Naive thymus-derived CD4-positive, alpha-beta T cell (primary cell): Measurements from ENCODE around the gene MMP19. TPM values are rescaled to one million over a fixed set of nuclear protein-coding genes. Genes with fewer than 3 reads are reported as not detected.

Source experiments
- ATAC-seq: fragments of 150-1000 bp; cut with Tn5 transposase; 2 replicates; pipeline ENCODE4 v1.10.0; 2021; ENCODE audit warnings: mild to moderate bottlenecking, moderate library complexity
- CTCF ChIA-PET: fragments of 350-600 bp; sonication (Branson Sonifier 250); formaldehyde crosslinking; loops from one replicate; lab custom pipeline; 2021; ENCODE audit warnings: antibody characterized with exemption; lab: Charles Lee
- POLR2A ChIA-PET: fragments of 350-600 bp; sonication (Branson Sonifier 250); formaldehyde crosslinking; loops from one replicate; lab custom pipeline; 2021; ENCODE audit warnings: antibody characterized with exemption, inconsistent platforms; lab: Charles Lee
- DNase-seq, 9 donors: peaks; one replicate each; pipeline versions ENCODE4 v3.0.0 to v3.0.0-alpha.2; 2020 to 2022; ENCODE audit warnings: mixed read lengths in 1 of 9
- H3K27ac ChIP-seq: one replicate; pipeline ENCODE4 v1.7.0; 2013; ENCODE audit warnings: mild to moderate bottlenecking, low read depth, low read length, moderate library complexity
- H3K27me3 ChIP-seq, 2 donors: one replicate each; pipeline ENCODE4 v1.7.0; 2013; ENCODE audit warnings: low read length in 2 of 2, mild to moderate bottlenecking in 2 of 2, moderate library complexity in 2 of 2; ENCODE audit not compliant: control insufficient read depth in 2 of 2, insufficient read depth in 2 of 2
- H3K36me3 ChIP-seq, 3 experiments: 1 replicate in 2 of 3; 2 replicates in 1 of 3; pipeline ENCODE4 v1.7.0; 2013; ENCODE audit warnings: low read length in 3 of 3, mild to moderate bottlenecking in 3 of 3, moderate library complexity in 1 of 3; ENCODE audit not compliant: insufficient read depth in 3 of 3, control insufficient read depth in 2 of 3
- H3K4me1 ChIP-seq, 2 donors: one replicate each; pipeline ENCODE4 v1.7.0; 2013; ENCODE audit warnings: low read length in 2 of 2, mild to moderate bottlenecking in 2 of 2, moderate library complexity in 1 of 2; ENCODE audit not compliant: control insufficient read depth in 2 of 2, insufficient read depth in 2 of 2
- H3K4me3 ChIP-seq: 2 replicates; pipeline ENCODE4 v1.7.0; 2013; ENCODE audit warnings: mild to moderate bottlenecking, low read length
- H3K9me3 ChIP-seq, 3 experiments: 1 replicate in 2 of 3; 2 replicates in 1 of 3; pipeline ENCODE4 v1.7.0; 2013; ENCODE audit warnings: low read length in 3 of 3; ENCODE audit not compliant: control insufficient read depth in 2 of 3
- H3K27ac Mint-ChIP-seq, 9 donors: one replicate each; pipeline ENCODE4 v1.8.0; 2020 to 2022; ENCODE audit warnings: mixed read lengths in 9 of 9, mild to moderate bottlenecking in 8 of 9, moderate library complexity in 5 of 9, inconsistent platforms in 2 of 9
- H3K27me3 Mint-ChIP-seq, 5 donors: one replicate each; pipeline ENCODE4 v1.8.0; 2021 to 2022; ENCODE audit warnings: mixed read lengths in 5 of 5, mild to moderate bottlenecking in 1 of 5
- H3K36me3 Mint-ChIP-seq, 5 donors: one replicate each; pipeline ENCODE4 v1.8.0; 2020 to 2022; ENCODE audit warnings: mixed read lengths in 5 of 5, mild to moderate bottlenecking in 3 of 5, inconsistent platforms in 1 of 5
- H3K4me1 Mint-ChIP-seq, 7 donors: one replicate each; pipeline ENCODE4 v1.8.0; 2020 to 2022; ENCODE audit warnings: mixed read lengths in 7 of 7, mild to moderate bottlenecking in 3 of 7, inconsistent platforms in 1 of 7
- H3K4me3 Mint-ChIP-seq, 10 donors: one replicate each; pipeline ENCODE4 v1.8.0; 2020 to 2022; ENCODE audit warnings: mild to moderate bottlenecking in 10 of 10, mixed read lengths in 10 of 10, moderate library complexity in 6 of 10, inconsistent platforms in 2 of 10
- H3K9me3 Mint-ChIP-seq, 11 donors: one replicate each; pipeline ENCODE4 v1.8.0; 2020 to 2022; ENCODE audit warnings: mixed read lengths in 11 of 11, mild to moderate bottlenecking in 4 of 11, inconsistent platforms in 1 of 11, moderate library complexity in 1 of 11
- intact Hi-C, 2 donors: fragments of 100-400 bp; cut with micrococcal nuclease; formaldehyde crosslinking; loops; one replicate each; pipeline ENCODE4 v1.15.1; 2023
- polyA plus RNA-seq, 2 donors: library from polyadenylated mRNA; unstranded; fragments of 300-500 nt; fragmentation: Illumina TruSeq; gene quantifications; one replicate each; pipeline ENCODE4 v1.2.3, GENCODE V29; 2021
- total RNA-seq, 6 experiments: library from RNA in 5 of 6; stranded (reverse) in 5 of 6; gene quantifications; 1 replicate in 5 of 6; 2 replicates in 1 of 6; pipeline ENCODE4 v1.2.3 and lab custom pipeline; 2021 to 2026

MMP19 gene
- total and polyA plus RNA-seq, 7 experiments from 2014 or later = 0.24 to 0.84 (median 0.54) TPM; not detected in 3

GRCh38 chr12:55818886-55819285 lies 23.9 kb downstream of the MMP19 start:
- ChIA-PET POLR2A (interaction anchor here (0.6 to 10.9 kb wide), 11 partner anchors 8 to 329 kb away, joined by 3 to 243 read pairs (median 13); partner anchors contain the start of genes BLOC1S1, DGKA, DNAJC14 and PYM1), CTCF (interaction anchor here (1.6 to 6.0 kb wide), 3 partner anchors 108 to 121 kb away, joined by 6 to 43 read pairs (median 8); no protein-coding TSS in a partner anchor)
- no peaks in the 10 kb centered on the region for H3K27me3 ChIP-seq
- peak overlapping the region in 4 of 9 donors; percentile 57 to 73 (median 70) for H3K27ac Mint-ChIP-seq
- no peak for DNase-seq
- peaks cover 0 to 2% (median 0%) of the 10 kb centered on the region in 11 donors for H3K9me3 Mint-ChIP-seq
- H3K4me1 ChIP-seq = peaks cover 22 to 36% of the 10 kb centered on the region in 2 donors
- H3K4me1 Mint-ChIP-seq = peaks cover 23 to 42% (median 29%) of the 10 kb centered on the region in 7 donors
- peak overlapping the region; percentile 73 for H3K27ac ChIP-seq
- peaks cover 0 to 35% (median 18%) of the 10 kb centered on the region in 5 donors for H3K36me3 Mint-ChIP-seq
- peaks cover 7 to 48% (median 29%) of the 10 kb centered on the region in 3 experiments for H3K36me3 ChIP-seq
- peak overlapping the region; percentile 74 for H3K4me3 ChIP-seq
- intact Hi-C loops = loop anchor here (1.0 to 5.0 kb wide), 4 partner anchors 81 to 1268 kb away; partner anchors contain the start of genes NAB2 (in 1 of the 2) and RPS26 (in 1 of the 2)
- no peaks in the 10 kb centered on the region for H3K27me3 Mint-ChIP-seq
- H3K4me3 Mint-ChIP-seq = peak overlapping the region in 2 of 10 donors; percentile 56 to 66
- ATAC-seq = no peak
- no peaks in the 10 kb centered on the region for H3K9me3 ChIP-seq

GRCh38 chr12:55818140-55818728 lies 24.5 kb downstream of the MMP19 start:
- H3K4me1 Mint-ChIP-seq = peaks cover 25 to 43% (median 34%) of the 10 kb centered on the region in 7 donors
- no peaks in the 10 kb centered on the region for H3K27me3 Mint-ChIP-seq
- H3K4me1 ChIP-seq = peaks cover 22 to 40% of the 10 kb centered on the region in 2 donors
- ChIA-PET POLR2A (interaction anchor here (0.6 to 10.9 kb wide), 31 partner anchors 9 to 907 kb away, joined by 3 to 243 read pairs (median 5); partner anchors contain the start of genes BLOC1S1, DGKA, DNAJC14 and NACA), CTCF (interaction anchor here (0.6 to 6.0 kb wide), 11 partner anchors 9 to 156 kb away, joined by 4 to 43 read pairs (median 7); partner anchors contain the start of gene DNAJC14)
- H3K27ac Mint-ChIP-seq = no peak overlapping the region
- H3K9me3 Mint-ChIP-seq = peaks cover 0 to 2% (median 0%) of the 10 kb centered on the region in 11 donors
- no peaks in the 10 kb centered on the region for H3K9me3 ChIP-seq
- no peaks in the 10 kb centered on the region for H3K27me3 ChIP-seq
- ATAC-seq = peak; percentile 59
- DNase-seq = no peak
- intact Hi-C loops = loop anchor here (1.0 to 5.0 kb wide), 4 partner anchors 80 to 1269 kb away; partner anchors contain the start of genes NAB2 (in 1 of the 2) and RPS26 (in 1 of the 2)
- peak overlapping the region; percentile 74 for H3K4me3 ChIP-seq
- H3K27ac ChIP-seq = peak overlapping the region; percentile 73
- no peak overlapping the region for H3K4me3 Mint-ChIP-seq
- peaks cover 7 to 46% (median 29%) of the 10 kb centered on the region in 3 experiments for H3K36me3 ChIP-seq
- peaks cover 0 to 34% (median 20%) of the 10 kb centered on the region in 5 donors for H3K36me3 Mint-ChIP-seq

GRCh38 chr12:55817345-55818139 lies 25.2 kb downstream of the MMP19 start, which contains the start of the genes ORMDL2 and SARNP:
Gene ORMDL2, plus strand, starts transcription at chr12:55818041. Its CDS starts 959 bp downstream, at chr12:55819000.
Gene SARNP, minus strand, starts transcription at chr12:55817724. Its CDS starts 23 bp downstream, at chr12:55817701.
- ChIA-PET POLR2A (interaction anchor here (0.5 to 10.9 kb wide), 34 partner anchors 9 to 908 kb away, joined by 3 to 243 read pairs (median 5); partner anchors contain the start of genes BLOC1S1, DGKA, DNAJC14 and NACA), CTCF (interaction anchor here (0.6 to 6.0 kb wide), 13 partner anchors 9 to 647 kb away, joined by 4 to 43 read pairs (median 6); partner anchors contain the start of genes DNAJC14 and PYM1)
- peaks cover 7 to 40% (median 28%) of the 10 kb centered on the region in 3 experiments for H3K36me3 ChIP-seq
- peak within 1 kb of the TSS; percentile 94 for H3K4me3 ChIP-seq
- peak; percentile 81 to 99 (median 98) for DNase-seq
- Mint-ChIP-seq H3K27ac (no peak within 1 kb of the TSS), H3K4me1 (peaks cover 32 to 45% (median 37%) of the 10 kb centered on the region in 7 donors), H3K9me3 (peaks cover 0 to 2% (median 0%) of the 10 kb centered on the region in 11 donors), H3K27me3 (no peaks in the 10 kb centered on the region), H3K36me3 (peaks cover 0 to 34% (median 18%) of the 10 kb centered on the region in 5 donors), H3K4me3 (no peak within 1 kb of the TSS)
- H3K27me3 ChIP-seq = no peaks in the 10 kb centered on the region
- peak; percentile 96 for ATAC-seq
- H3K9me3 ChIP-seq = no peaks in the 10 kb centered on the region
- intact Hi-C loops = loop anchor here (1.0 to 5.0 kb wide), 16 partner anchors 12 to 1705 kb away; partner anchors contain the start of genes DNAJC14 (in 2 of the 2), PA2G4 (in 2 of the 2), ZC3H10 (in 2 of the 2) and BLOC1S1 (in 1 of the 2)
- peaks cover 22 to 41% of the 10 kb centered on the region in 2 donors for H3K4me1 ChIP-seq
- H3K27ac ChIP-seq = peak within 1 kb of the TSS; percentile 88

DNA sequence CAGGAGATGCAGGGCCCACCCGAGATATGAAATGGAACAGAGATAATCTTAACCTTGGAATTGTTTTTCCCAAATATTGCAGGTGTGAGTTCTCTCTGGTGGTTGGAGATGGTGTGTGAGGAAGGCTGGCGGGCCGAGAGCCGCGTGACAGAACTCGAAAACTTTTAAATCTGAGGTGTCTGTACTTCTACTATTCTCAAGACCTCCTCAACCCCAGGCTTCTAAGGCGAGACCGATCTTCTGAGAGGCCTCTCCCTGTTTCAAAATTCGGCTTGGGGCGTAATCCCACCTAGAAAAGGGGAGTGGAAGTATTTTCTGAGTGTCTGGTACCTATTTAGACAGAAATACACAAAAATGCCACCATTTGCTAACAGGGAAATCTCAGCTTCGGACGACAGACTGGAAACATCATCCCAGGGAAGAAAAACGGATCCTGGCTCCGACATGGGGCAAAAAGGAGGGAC lies 25.8 kb downstream of the MMP19 start:
- ATAC-seq = no peak
- DNase-seq = no peak
- no peak overlapping the region for H3K27ac Mint-ChIP-seq
- CTCF ChIA-PET = interaction anchor here (0.6 to 6.0 kb wide), 7 partner anchors 13 to 648 kb away, joined by 4 to 43 read pairs (median 5); partner anchors contain the start of genes DNAJC14 and PYM1
- POLR2A ChIA-PET = interaction anchor here (0.5 to 10.9 kb wide), 20 partner anchors 10 to 908 kb away, joined by 3 to 243 read pairs (median 8); partner anchors contain the start of genes BLOC1S1, DGKA, DNAJC14 and NACA
- intact Hi-C loops = loop anchor here (1.0 to 5.0 kb wide), 15 partner anchors 12 to 1706 kb away; partner anchors contain the start of genes DNAJC14 (in 2 of the 2), PA2G4 (in 2 of the 2), ZC3H10 (in 2 of the 2) and BLOC1S1 (in 1 of the 2)
- peaks cover 0 to 2% (median 0%) of the 10 kb centered on the region in 11 donors for H3K9me3 Mint-ChIP-seq
- peaks cover 38 to 49% (median 43%) of the 10 kb centered on the region in 7 donors for H3K4me1 Mint-ChIP-seq
- H3K27me3 ChIP-seq = no peaks in the 10 kb centered on the region
- H3K36me3 ChIP-seq = peaks cover 7 to 34% (median 22%) of the 10 kb centered on the region in 3 experiments
- peak overlapping the region; percentile 88 for H3K27ac ChIP-seq
- H3K4me3 Mint-ChIP-seq = no peak overlapping the region
- H3K36me3 Mint-ChIP-seq = peaks cover 0 to 30% (median 12%) of the 10 kb centered on the region in 5 donors
- no peaks in the 10 kb centered on the region for H3K27me3 Mint-ChIP-seq
- no peaks in the 10 kb centered on the region for H3K9me3 ChIP-seq
- peaks cover 22 to 47% of the 10 kb centered on the region in 2 donors for H3K4me1 ChIP-seq
- H3K4me3 ChIP-seq = peak overlapping the region; percentile 94

DNA sequence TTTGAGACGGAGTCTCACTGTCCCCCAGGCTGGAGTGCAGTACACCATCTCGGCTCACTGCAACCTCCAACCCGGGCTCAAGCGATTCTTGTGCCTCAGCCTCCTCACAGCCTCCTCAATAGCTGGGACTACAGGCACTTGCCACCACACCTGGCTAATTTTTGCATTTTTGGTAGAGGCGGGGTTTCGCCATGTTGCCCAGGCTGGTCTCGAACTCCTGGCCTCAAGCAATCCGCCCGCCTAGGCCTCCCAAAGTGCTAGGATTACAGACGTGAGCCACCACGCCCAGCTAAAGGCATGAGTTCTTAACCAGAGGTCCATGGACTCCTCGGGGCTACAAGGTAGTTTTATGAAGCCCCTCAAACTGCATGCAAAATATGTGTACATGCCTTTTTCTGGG lies 27.3 kb downstream of the MMP19 start:
- Mint-ChIP-seq H3K36me3 (peaks cover 0 to 32% (median 11%) of the 10 kb centered on the region in 5 donors), H3K9me3 (peaks cover 0 to 2% (median 0%) of the 10 kb centered on the region in 11 donors), H3K27me3 (no peaks in the 10 kb centered on the region), H3K4me3 (peak overlapping the region in 7 of 10 donors; percentile 17 to 79 (median 55)), H3K4me1 (peaks cover 46 to 61% (median 50%) of the 10 kb centered on the region in 7 donors), H3K27ac (peak overlapping the region in 1 of 9 donors; percentile 38)
- ChIA-PET POLR2A (interaction anchor here (0.9 to 10.9 kb wide), 4 partner anchors 14 to 116 kb away, joined by 4 to 243 read pairs (median 80); partner anchors contain the start of genes DGKA, DNAJC14 and PYM1), CTCF (interaction anchor here (0.6 to 1.2 kb wide), 3 partner anchors 40 to 91 kb away, joined by 3 to 5 read pairs (median 3); no protein-coding TSS in a partner anchor)
- H3K36me3 ChIP-seq = peaks cover 7 to 22% (median 14%) of the 10 kb centered on the region in 3 experiments
- peaks cover 22 to 47% of the 10 kb centered on the region in 2 donors for H3K4me1 ChIP-seq
- no peaks in the 10 kb centered on the region for H3K9me3 ChIP-seq
- peak overlapping the region; percentile 15 for H3K27ac ChIP-seq
- DNase-seq (no peak), ATAC-seq (no peak)
- no peak overlapping the region for H3K4me3 ChIP-seq
- no peaks in the 10 kb centered on the region for H3K27me3 ChIP-seq
- intact Hi-C loops = loop anchor here in 1 of 2 donors (5.0 kb wide), 2 partner anchors 377 to 1272 kb away; partner anchors contain the start of gene NAB2
